Measurements from ENCODE around the gene KRT1. TPM values are rescaled to one million over a fixed set of nuclear protein-coding genes. Genes with fewer than 3 reads are reported as not detected.

The KRT1 gene
- total RNA-seq, 6 experiments from 2014 or later: not detected

GRCh38 chr12:52688481-52688880 is 8.3 kb upstream of the KRT1 start:
- Histone ChIP-seq H3K27me3 (no peaks in the 10 kb centered on the region), H3K27ac (no peak overlapping the region), H3K9me3 (no peaks in the 10 kb centered on the region), H3K4me1 (peaks cover 0 to 4% (median 0%) of the 10 kb centered on the region in 4 donors), H3K4me3 (no peak overlapping the region), H3K36me3 (no peaks in the 10 kb centered on the region)
- TF ChIP-seq POLR2A (IDR thresholded peaks at IDR 0.05): no peak
- TF ChIP-seq, protein P1, sequence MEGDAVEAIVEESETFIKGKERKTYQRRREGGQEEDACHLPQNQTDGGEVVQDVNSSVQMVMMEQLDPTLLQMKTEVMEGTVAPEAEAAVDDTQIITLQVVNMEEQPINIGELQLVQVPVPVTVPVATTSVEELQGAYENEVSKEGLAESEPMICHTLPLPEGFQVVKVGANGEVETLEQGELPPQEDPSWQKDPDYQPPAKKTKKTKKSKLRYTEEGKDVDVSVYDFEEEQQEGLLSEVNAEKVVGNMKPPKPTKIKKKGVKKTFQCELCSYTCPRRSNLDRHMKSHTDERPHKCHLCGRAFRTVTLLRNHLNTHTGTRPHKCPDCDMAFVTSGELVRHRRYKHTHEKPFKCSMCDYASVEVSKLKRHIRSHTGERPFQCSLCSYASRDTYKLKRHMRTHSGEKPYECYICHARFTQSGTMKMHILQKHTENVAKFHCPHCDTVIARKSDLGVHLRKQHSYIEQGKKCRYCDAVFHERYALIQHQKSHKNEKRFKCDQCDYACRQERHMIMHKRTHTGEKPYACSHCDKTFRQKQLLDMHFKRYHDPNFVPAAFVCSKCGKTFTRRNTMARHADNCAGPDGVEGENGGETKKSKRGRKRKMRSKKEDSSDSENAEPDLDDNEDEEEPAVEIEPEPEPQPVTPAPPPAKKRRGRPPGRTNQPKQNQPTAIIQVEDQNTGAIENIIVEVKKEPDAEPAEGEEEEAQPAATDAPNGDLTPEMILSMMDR (IDR thresholded peaks at IDR 0.05): no peak
- 72% methylated on average over 2 of the region's 2 CpGs for WGBS (ENCODE audit: insufficient coverage, low coverage, low lambda C conversion rate, missing lambda C conversion rate)
- intact Hi-C loops (cut with DNase I): no loop called here
- DNase-seq (no peak), ATAC-seq (no peak)

DNA sequence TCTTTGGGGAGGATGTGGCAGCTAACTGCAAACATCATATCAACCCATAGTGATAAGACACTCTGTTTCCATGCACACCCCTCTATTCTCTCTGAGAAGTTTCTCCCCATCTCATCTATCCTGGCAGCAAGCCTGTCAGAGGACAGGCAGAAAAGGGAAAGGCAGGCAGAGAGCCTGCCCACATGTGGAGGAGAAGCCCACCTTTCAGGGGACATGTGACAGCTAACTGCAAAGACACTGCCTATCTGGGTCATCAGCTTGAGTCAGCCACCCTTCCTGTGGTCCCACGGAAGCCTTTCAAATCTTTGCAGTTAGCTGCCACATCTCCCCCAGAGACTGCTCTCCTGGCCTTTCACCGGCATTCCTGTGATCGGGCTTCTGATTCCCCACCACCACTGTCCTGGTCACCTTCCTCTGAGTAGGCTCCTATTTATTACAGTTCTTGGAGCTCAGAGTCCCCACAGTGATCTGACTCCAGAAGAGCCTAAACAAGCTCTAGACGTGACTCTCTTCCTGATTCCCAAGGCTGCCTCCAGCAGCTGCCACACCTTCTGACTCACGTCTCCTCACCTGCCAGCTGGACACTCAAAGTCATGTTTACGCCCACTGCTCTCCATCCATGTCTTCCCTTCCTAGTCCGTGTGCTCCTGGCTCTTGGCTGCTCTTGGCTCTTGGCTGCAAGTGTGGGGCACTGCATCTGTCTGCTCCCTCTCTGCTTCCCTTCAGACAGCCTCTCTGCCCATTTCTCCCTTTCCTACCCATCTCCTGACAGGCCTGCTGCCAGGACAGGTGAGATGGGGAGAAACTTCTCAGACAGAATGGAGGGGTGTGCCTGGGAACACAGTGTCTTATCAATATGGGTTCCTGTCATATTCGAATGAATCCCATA is 7.5 kb upstream of the KRT1 start:
- H3K9me3 ChIP-seq: no peaks in the 10 kb centered on the region
- no peak overlapping the region for H3K27ac ChIP-seq
- H3K36me3 ChIP-seq: no peaks in the 10 kb centered on the region
- intact Hi-C loops (cut with DNase I): no loop called here
- peaks cover 0 to 4% (median 0%) of the 10 kb centered on the region in 4 donors for H3K4me1 ChIP-seq
- 43% methylated on average over 7 of the region's 8 CpGs for WGBS (ENCODE audit: insufficient coverage, low coverage, low lambda C conversion rate, missing lambda C conversion rate)
- H3K27me3 ChIP-seq: no peaks in the 10 kb centered on the region
- H3K4me3 ChIP-seq: no peak overlapping the region
- TF ChIP-seq POLR2A (IDR thresholded peaks at IDR 0.05): no peak
- TF ChIP-seq, protein P1 (IDR thresholded peaks at IDR 0.05): no peak
- DNase-seq (no peak), ATAC-seq (no peak)

- H3K9me3 ChIP-seq: no peaks in the 10 kb centered on the region
- H3K36me3 ChIP-seq: no peaks in the 10 kb centered on the region
- 47% methylated on average over 9 of the region's 9 CpGs for WGBS (ENCODE audit: insufficient coverage, low coverage, low lambda C conversion rate, missing lambda C conversion rate)
- H3K4me1 ChIP-seq: peaks cover 0 to 4% (median 0%) of the 10 kb centered on the region in 4 donors
- H3K27ac ChIP-seq: no peak overlapping the region
- ATAC-seq (no peak), DNase-seq (no peak)
- H3K27me3 ChIP-seq: no peaks in the 10 kb centered on the region
- H3K4me3 ChIP-seq: no peak overlapping the region
- intact Hi-C loops (cut with DNase I): no loop called here
- no peak for TF ChIP-seq POLR2A (IDR thresholded peaks at IDR 0.05)
- TF ChIP-seq, protein P1 (IDR thresholded peaks at IDR 0.05): no peak
Observed at GRCh38 chr12:52686756-52687487, 6.7 kb upstream of the KRT1 start.

GRCh38 chr12:52686063-52686462 is 5.9 kb upstream of the KRT1 start:
- Histone ChIP-seq H3K27ac (no peak overlapping the region), H3K4me1 (peaks cover 0 to 1% (median 0%) of the 10 kb centered on the region in 4 donors), H3K4me3 (no peak overlapping the region), H3K36me3 (no peaks in the 10 kb centered on the region), H3K9me3 (no peaks in the 10 kb centered on the region), H3K27me3 (no peaks in the 10 kb centered on the region)
- no peak for TF ChIP-seq POLR2A (IDR thresholded peaks at IDR 0.05)
- TF ChIP-seq, protein P1 (IDR thresholded peaks at IDR 0.05): no peak
- intact Hi-C loops (cut with DNase I): no loop called here
- WGBS (ENCODE audit: insufficient coverage, low coverage, low lambda C conversion rate, missing lambda C conversion rate): 33% methylated on average over 1 of the region's 3 CpGs
- DNase-seq (no peak), ATAC-seq (no peak)
